ENCODE measurements around the gene GPR87.

GRCh38 chr3:151330899-151331298 is 14.3 kb upstream of the GPR87 start:
- TF ChIP-seq CTCF (IDR thresholded peaks at IDR 0.05 in 8 of 11, conservative IDR thresholded peaks at IDR 0.05 in 3 of 11) = no peak
- no peak for TF ChIP-seq POLR2A (IDR thresholded peaks at IDR 0.05)
- TF ChIP-seq POLR2AphosphoS5 (IDR thresholded peaks at IDR 0.05) = no peak
